HG03159 (cell line): ENCODE data around the gene PHB1.
"Not testable (repeated sequence)": the region's sequence is repeated elsewhere in the genome, so short reads cannot be mapped to it uniquely, and the experiment has no call there.

Source experiments
- ATAC-seq: cut with Tn5 transposase; IDR thresholded peaks from one replicate; pipeline ENCODE4 v1.9.1; 2021; ENCODE audit warnings: mild to moderate bottlenecking, moderate library complexity; ENCODE audit not compliant: unreplicated experiment

PHB1 gene

GRCh38 chr17:49406421-49407061, 8.1 kb downstream of the PHB1 start:
- ATAC-seq = no peak

GRCh38 chr17:49404906-49405305, 9.8 kb downstream of the PHB1 start:
- no peak for ATAC-seq

GRCh38 chr17:49404361-49404760, 10.3 kb downstream of the PHB1 start:
- ATAC-seq = no peak

- ATAC-seq = no peak
These were observed 11.0 kb downstream of the PHB1 start for GRCh38 chr17:49403514-49404289.

- no peak for ATAC-seq
These were observed 12.0 kb downstream of the PHB1 start for GRCh38 chr17:49402706-49403105.

- ATAC-seq = no peak
These were observed 12.6 kb downstream of the PHB1 start for GRCh38 chr17:49401971-49402611.

- no peak for ATAC-seq
These were observed 14.7 kb downstream of the PHB1 start for GRCh38 chr17:49399995-49400394.

- ATAC-seq = no peak
These were observed 17.1 kb downstream of the PHB1 start for GRCh38 chr17:49397586-49397985.

- ATAC-seq = no peak
These were observed 21.0 kb downstream of the PHB1 start for GRCh38 chr17:49393491-49394255.

GRCh38 chr17:49390548-49391324, 23.9 kb downstream of the PHB1 start:
- ATAC-seq = no peak

- ATAC-seq = not testable (repeated sequence)
These were observed 25.0 kb downstream of the PHB1 start for GRCh38 chr17:49389514-49390347.

- ATAC-seq = no peak
These were observed 25.8 kb downstream of the PHB1 start for GRCh38 chr17:49388692-49389513.

GRCh38 chr17:49388290-49388640, 26.4 kb downstream of the PHB1 start:
- peak; percentile 47 for ATAC-seq

- no peak for ATAC-seq
These were observed 27.0 kb downstream of the PHB1 start for GRCh38 chr17:49387498-49388289.

GRCh38 chr17:49386373-49386772, 28.3 kb downstream of the PHB1 start:
- no peak for ATAC-seq

GRCh38 chr17:49384951-49385350, 29.7 kb downstream of the PHB1 start:
- ATAC-seq = no peak

GRCh38 chr17:49383060-49383459, 31.6 kb downstream of the PHB1 start:
- ATAC-seq = no peak

- no peak for ATAC-seq
These were observed 32.1 kb downstream of the PHB1 start for GRCh38 chr17:49382556-49382955.
